Liver (tissue), 9 donors: ENCODE results near the gene BCL2L1. TPM values are rescaled to one million over a fixed set of nuclear protein-coding genes. Genes with fewer than 3 reads are reported as not detected.

ENCODE experiments used
- DNase-seq: peaks from one replicate; pipeline ENCODE4 v3.0.0-alpha.2; 2017; ENCODE audit warnings: low spot score
- H3K27ac ChIP-seq, 2 donors: one replicate each; pipeline ENCODE4 v1.7.0; 2013; ENCODE audit warnings: inconsistent platforms in 2 of 2, low read length in 2 of 2, control low read depth in 1 of 2, low read depth in 1 of 2, mild to moderate bottlenecking in 1 of 2
- H3K27me3 ChIP-seq, 4 donors: one replicate each; pipeline versions ENCODE4 v1.6.1 to v1.7.0; 2013; ENCODE audit warnings: low read length in 3 of 4, inconsistent platforms in 1 of 4, mild to moderate bottlenecking in 1 of 4, moderate library complexity in 1 of 4; ENCODE audit not compliant: control insufficient read depth in 4 of 4, insufficient read depth in 4 of 4
- H3K36me3 ChIP-seq, 4 donors: one replicate each; pipeline versions ENCODE4 v1.6.1 to v1.7.0; 2013; ENCODE audit warnings: low read length in 3 of 4, mild to moderate bottlenecking in 3 of 4, low read depth in 1 of 4, moderate library complexity in 1 of 4; ENCODE audit not compliant: control insufficient read depth in 4 of 4, insufficient read depth in 3 of 4
- H3K4me1 ChIP-seq, 4 donors: one replicate each; pipeline versions ENCODE4 v1.6.1 to v1.7.0; 2013; ENCODE audit warnings: low read length in 3 of 4, mild to moderate bottlenecking in 3 of 4, moderate library complexity in 1 of 4; ENCODE audit not compliant: control insufficient read depth in 4 of 4, insufficient read depth in 4 of 4
- H3K4me3 ChIP-seq, 3 donors: one replicate each; pipeline versions ENCODE4 v1.6.1 to v1.7.0; 2013; ENCODE audit warnings: low read length in 3 of 3, control low read depth in 1 of 3, low read depth in 1 of 3, mild to moderate bottlenecking in 1 of 3
- H3K9ac ChIP-seq, 2 donors: one replicate each; pipeline ENCODE4 v1.7.0; 2013; ENCODE audit warnings: low read length in 2 of 2, mild to moderate bottlenecking in 2 of 2, moderate library complexity in 2 of 2, control low read depth in 1 of 2, low read depth in 1 of 2
- H3K9me3 ChIP-seq, 4 donors: one replicate each; pipeline versions ENCODE4 v1.6.1 to v1.7.0; 2013; ENCODE audit warnings: low read length in 3 of 4; ENCODE audit not compliant: control insufficient read depth in 4 of 4
- ATF3 ChIP-seq: IDR thresholded peaks from 2 replicates; pipeline ENCODE4 v1.6.1; 2016; ENCODE audit warnings: antibody characterized with exemption
- CTCF ChIP-seq: fragments of 150-350 bp; IDR thresholded peaks from 2 replicates; pipeline ENCODE4 v1.5.1; 2017; ENCODE audit warnings: improper control_type of control experiment, low read depth, low read length; ENCODE audit not compliant: missing input control
- EGR1 ChIP-seq, 2 donors: IDR thresholded peaks; 2 replicates each; pipeline ENCODE4 v1.6.1; 2016 to 2018; ENCODE audit warnings: antibody characterized with exemption in 2 of 2, low read depth in 2 of 2
- FOXA1 ChIP-seq: IDR thresholded peaks from 2 replicates; pipeline ENCODE4 v1.6.1; 2016; ENCODE audit warnings: antibody characterized with exemption
- FOXA2 ChIP-seq: IDR thresholded peaks from 2 replicates; pipeline ENCODE4 v1.6.1; 2016; ENCODE audit warnings: antibody characterized with exemption
- HNF4A ChIP-seq, 2 donors: conservative IDR thresholded peaks; 2 replicates each; pipeline ENCODE4 v1.6.1; 2016; ENCODE audit warnings: antibody characterized with exemption in 2 of 2, mild to moderate bottlenecking in 2 of 2
- HNF4G ChIP-seq: IDR thresholded peaks from 2 replicates; pipeline ENCODE4 v1.6.1; 2016; ENCODE audit warnings: antibody characterized with exemption
- JUND ChIP-seq, 2 donors: IDR thresholded peaks; 2 replicates each; pipeline ENCODE4 v1.6.1; 2016; ENCODE audit warnings: antibody characterized with exemption in 2 of 2
- RAD21 ChIP-seq, 2 donors: IDR thresholded peaks; 2 replicates each; pipeline ENCODE4 v1.6.1; 2016; ENCODE audit warnings: antibody characterized with exemption in 2 of 2, mild to moderate bottlenecking in 2 of 2
- REST ChIP-seq: IDR thresholded peaks from 2 replicates; pipeline ENCODE4 v1.6.1; 2016; ENCODE audit warnings: antibody characterized with exemption, mild to moderate bottlenecking
- RXRA ChIP-seq, 2 donors: IDR thresholded peaks; 2 replicates each; pipeline ENCODE4 v1.6.1; 2017 to 2018; ENCODE audit warnings: antibody characterized with exemption in 2 of 2, mild to moderate bottlenecking in 1 of 2
- SP1 ChIP-seq: IDR thresholded peaks from 2 replicates; pipeline ENCODE4 v1.6.1; 2018; ENCODE audit warnings: antibody characterized with exemption, mild to moderate bottlenecking
- TAF1 ChIP-seq: conservative IDR thresholded peaks from 2 replicates; pipeline ENCODE4 v1.6.1; 2016; ENCODE audit warnings: antibody characterized with exemption, mild to moderate bottlenecking
- ZBTB33 ChIP-seq: IDR thresholded peaks from 2 replicates; pipeline ENCODE4 v1.6.1; 2016; ENCODE audit warnings: antibody characterized with exemption
- WGBS: extraction: QIAGEN DNeasy Blood & Tissue Kit; methylation state at CpG from one replicate; pipeline ENCODE4 v1.1.7; 2013; 5-methylcytosine and 5-hydroxymethylcytosine counted together
- polyA plus RNA-seq, 2 donors: library from polyadenylated mRNA; stranded (reverse) in 1 of 2; unstranded in 1 of 2; fragments of 200-250 nt in 1 of 2; fragments of >200 nt in 1 of 2; fragmentation: Nextera tagmentation in 1 of 2; extraction: Ambion mirVana in 1 of 2; gene quantifications; one replicate each; pipeline versions ENCODE4 v1.2.1 to v1.2.3, GENCODE V29; 2013 to 2015
- total RNA-seq, 2 donors: library from RNA; depleted of rRNA; stranded (reverse); fragments of >200 nt; gene quantifications; one replicate each; pipeline ENCODE4 v1.2.3, GENCODE V29; 2014
- donor health status: healthy.
- donor health status: healthy.
- donor health status: healthy.
- donor health status: healthy.
- donor health status: healthy.

The BCL2L1 gene
- total and polyA plus RNA-seq, 4 donors, result 29.7 to 124 (median 46.0) TPM

- no peak for DNase-seq
- H3K4me1 ChIP-seq, result no peaks in the 10 kb centered on the region
- no peaks in the 10 kb centered on the region for H3K27me3 ChIP-seq
- TF ChIP-seq FOXA2 (no peak), HNF4G (no peak), RAD21 (IDR thresholded peaks at IDR 0.05) (no peak), JUND (IDR thresholded peaks at IDR 0.05) (no peak), RXRA (IDR thresholded peaks at IDR 0.05) (no peak), TAF1 (no peak), FOXA1 (no peak), ZBTB33 (no peak), SP1 (no peak), ATF3 (no peak)
- no peaks in the 10 kb centered on the region for H3K36me3 ChIP-seq
- H3K27ac ChIP-seq, result no peak overlapping the region
- H3K9ac ChIP-seq, result no peak overlapping the region
- H3K4me3 ChIP-seq, result no peak overlapping the region
- H3K9me3 ChIP-seq, result no peaks in the 10 kb centered on the region
- 87% methylated on average over 8 of the region's 8 CpGs for WGBS
These were observed 78.0 kb downstream of the BCL2L1 start for GRCh38 chr20:31644701-31645100.

GRCh38 chr20:31643522-31643921, 79.1 kb downstream of the BCL2L1 start:
- TF ChIP-seq EGR1 (IDR thresholded peaks at IDR 0.05; ENCODE audit: low read depth in 2 of 2) (no peak), ATF3 (no peak), HNF4A (conservative IDR thresholded peaks at IDR 0.05) (no peak), CTCF (no peak), FOXA1 (no peak), REST (no peak), RAD21 (IDR thresholded peaks at IDR 0.05) (no peak), TAF1 (no peak)
- H3K9me3 ChIP-seq, result no peaks in the 10 kb centered on the region

More at GRCh38 chr20:31643522-31643921, 79.1 kb downstream of the BCL2L1 start:
- WGBS, result 91% methylated on average over 4 of the region's 4 CpGs
- Histone ChIP-seq H3K4me1 (no peaks in the 10 kb centered on the region), H3K27ac (no peak overlapping the region), H3K36me3 (no peaks in the 10 kb centered on the region), H3K27me3 (no peaks in the 10 kb centered on the region), H3K4me3 (no peak overlapping the region), H3K9ac (no peak overlapping the region)
- no peak for DNase-seq
